NCI-H2171 treated with DMSO at 0.1 percent for 48 hours (cell line): Measurements from ENCODE around the gene GUCA2B.

Source experiments
- DNase-seq: peaks from one replicate; lab custom pipeline; 2025; lab: John Stamatoyannopoulos, UW

GUCA2B gene

GRCh38 chr1:42142894-42143675, 10.1 kb upstream of the GUCA2B start:
- no peak for DNase-seq

- DNase-seq = peak; percentile 59
Observed at GRCh38 chr1:42143896-42144710, 9.1 kb upstream of the GUCA2B start.

GRCh38 chr1:42144711-42145388, 8.4 kb upstream of the GUCA2B start:
- peak; percentile 59 for DNase-seq

- no peak for DNase-seq
Observed at GRCh38 chr1:42145389-42145716, 7.9 kb upstream of the GUCA2B start.

- DNase-seq = no peak
Observed at GRCh38 chr1:42145764-42146625, 7.2 kb upstream of the GUCA2B start.

GRCh38 chr1:42146626-42147320, 6.4 kb upstream of the GUCA2B start:
- peak; percentile 69 for DNase-seq

GRCh38 chr1:42148166-42148565, 5.0 kb upstream of the GUCA2B start:
- no peak for DNase-seq

GRCh38 chr1:42150651-42151050, 2.6 kb upstream of the GUCA2B start:
- DNase-seq = no peak

- no peak for DNase-seq
Observed at GRCh38 chr1:42152119-42152518, 1.1 kb upstream of the GUCA2B start.

GRCh38 chr1:42153624-42154023, 414 bp downstream of the GUCA2B start:
- no peak for DNase-seq

- no peak for DNase-seq
Observed at GRCh38 chr1:42154685-42155084, 1.5 kb downstream of the GUCA2B start.

- no peak for DNase-seq
Observed at GRCh38 chr1:42155362-42155761, 2.2 kb downstream of the GUCA2B start.

- no peak for DNase-seq
Observed at GRCh38 chr1:42157667-42158066, 4.5 kb downstream of the GUCA2B start.

- no peak for DNase-seq
Observed at GRCh38 chr1:42158189-42158588, 5.0 kb downstream of the GUCA2B start.

- no peak for DNase-seq
Observed at GRCh38 chr1:42162181-42162580, 9.0 kb downstream of the GUCA2B start.

GRCh38 chr1:42163114-42163513, 9.9 kb downstream of the GUCA2B start:
- DNase-seq = no peak

GRCh38 chr1:42163536-42164503, 10.6 kb downstream of the GUCA2B start:
- DNase-seq = no peak

- DNase-seq = no peak
Observed at GRCh38 chr1:42164551-42165420, 11.6 kb downstream of the GUCA2B start, which contains the start of gene GUCA2A. Gene GUCA2A (minus strand): TSS chr1:42164745. CDS start chr1:42164712, 33 bp downstream.
